ENCODE results near the gene CNTROB. TPM values are rescaled to one million over a fixed set of nuclear protein-coding genes. Genes with fewer than 3 reads are reported as not detected.

CNTROB gene, protein sequence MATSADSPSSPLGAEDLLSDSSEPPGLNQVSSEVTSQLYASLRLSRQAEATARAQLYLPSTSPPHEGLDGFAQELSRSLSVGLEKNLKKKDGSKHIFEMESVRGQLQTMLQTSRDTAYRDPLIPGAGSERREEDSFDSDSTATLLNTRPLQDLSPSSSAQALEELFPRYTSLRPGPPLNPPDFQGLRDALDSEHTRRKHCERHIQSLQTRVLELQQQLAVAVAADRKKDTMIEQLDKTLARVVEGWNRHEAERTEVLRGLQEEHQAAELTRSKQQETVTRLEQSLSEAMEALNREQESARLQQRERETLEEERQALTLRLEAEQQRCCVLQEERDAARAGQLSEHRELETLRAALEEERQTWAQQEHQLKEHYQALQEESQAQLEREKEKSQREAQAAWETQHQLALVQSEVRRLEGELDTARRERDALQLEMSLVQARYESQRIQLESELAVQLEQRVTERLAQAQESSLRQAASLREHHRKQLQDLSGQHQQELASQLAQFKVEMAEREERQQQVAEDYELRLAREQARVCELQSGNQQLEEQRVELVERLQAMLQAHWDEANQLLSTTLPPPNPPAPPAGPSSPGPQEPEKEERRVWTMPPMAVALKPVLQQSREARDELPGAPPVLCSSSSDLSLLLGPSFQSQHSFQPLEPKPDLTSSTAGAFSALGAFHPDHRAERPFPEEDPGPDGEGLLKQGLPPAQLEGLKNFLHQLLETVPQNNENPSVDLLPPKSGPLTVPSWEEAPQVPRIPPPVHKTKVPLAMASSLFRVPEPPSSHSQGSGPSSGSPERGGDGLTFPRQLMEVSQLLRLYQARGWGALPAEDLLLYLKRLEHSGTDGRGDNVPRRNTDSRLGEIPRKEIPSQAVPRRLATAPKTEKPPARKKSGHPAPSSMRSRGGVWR
- total RNA-seq (2022; extraction: Qiagen RNA extraction) = 37.9 to 48.3 TPM (median 41.6 TPM) in 5 replicates

DNA sequence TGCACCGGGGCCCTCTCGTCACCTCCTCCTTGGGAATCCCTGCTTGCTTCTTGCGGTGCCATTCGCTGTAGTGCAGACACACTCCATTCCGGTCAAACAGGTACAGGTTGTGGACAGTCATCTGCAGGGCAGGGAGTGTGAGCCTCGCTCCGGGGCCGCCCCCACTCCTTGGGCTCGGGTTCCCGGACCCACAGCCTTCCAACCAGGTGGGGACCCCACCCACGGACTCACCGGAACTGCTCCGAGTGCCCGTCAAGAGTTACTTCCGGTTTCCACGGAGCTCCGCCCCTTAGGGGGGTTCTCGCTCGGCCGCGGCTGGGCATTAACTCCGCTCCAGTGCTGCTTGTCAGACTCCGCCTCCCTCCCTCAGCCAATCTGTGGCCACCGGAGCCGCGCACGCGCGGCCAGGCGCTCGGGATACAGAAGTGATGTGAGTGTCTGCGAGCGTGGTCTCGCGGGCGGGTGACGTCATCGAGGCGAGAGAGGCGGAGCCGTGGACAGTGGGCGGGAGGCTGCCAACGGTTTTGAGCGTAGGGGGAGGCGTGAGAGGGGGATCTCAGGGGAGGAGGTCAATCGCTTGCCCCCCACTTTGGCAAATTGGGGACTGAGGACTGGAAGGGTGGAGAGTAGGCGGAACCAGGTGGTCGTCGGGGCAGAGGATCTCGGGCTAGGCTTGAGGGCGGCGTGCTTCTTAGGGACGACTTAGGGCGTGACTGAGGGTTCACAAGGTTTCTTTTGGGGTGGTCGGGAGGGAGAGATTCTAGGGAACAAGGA, at the start of gene CNTROB, which contains the start of gene TRAPPC1:
CNTROB (plus strand) TSS at position 498 of the 774 bp plus-strand sequence. CDS start 874 bp downstream, outside the sequence.
TRAPPC1 (minus strand) TSS at position 238 of the 774 bp plus-strand sequence; CDS start at position 121, 117 bp downstream.

DNA sequence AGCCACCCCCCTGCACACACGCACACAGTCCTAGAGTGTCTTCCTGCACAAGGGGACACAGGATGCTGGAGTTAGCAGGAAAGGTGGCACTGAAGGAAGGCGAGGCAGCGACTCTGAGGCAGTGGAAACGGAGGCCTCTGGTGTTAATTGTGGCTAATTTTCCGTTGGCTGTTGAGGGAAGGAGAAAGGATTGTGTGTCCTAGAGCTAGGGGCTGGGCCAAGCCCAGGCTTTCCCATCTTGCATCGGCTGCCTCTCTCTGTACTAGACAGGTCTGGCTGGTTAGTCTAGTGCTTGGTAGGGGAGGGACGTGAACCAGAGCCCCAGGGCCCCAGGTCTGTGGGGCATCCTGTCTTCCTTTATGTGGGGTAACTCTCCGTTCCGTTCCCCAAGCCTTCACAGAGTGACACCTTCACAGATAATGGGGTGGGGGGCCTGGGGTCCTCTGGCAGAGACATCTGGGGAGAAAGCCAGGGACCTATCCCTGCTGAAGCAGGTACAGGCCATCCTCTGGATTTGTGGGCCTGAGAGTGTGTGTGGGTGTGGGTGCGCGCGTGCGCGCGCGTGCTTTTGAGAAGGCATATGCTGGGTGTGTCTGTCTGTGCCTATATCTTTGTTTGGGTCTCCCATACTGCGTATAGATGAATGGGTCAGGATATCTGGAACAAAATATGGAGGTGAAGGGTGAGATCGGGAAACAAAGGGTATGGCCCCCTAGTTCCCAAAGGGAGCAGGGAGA, 43.7 kb upstream of the CNTROB start, which contains the start of gene CHD3:
CHD3 (plus strand) TSS at position 606 of the 737 bp plus-strand sequence. CDS start 212 bp downstream, outside the sequence.

DNA sequence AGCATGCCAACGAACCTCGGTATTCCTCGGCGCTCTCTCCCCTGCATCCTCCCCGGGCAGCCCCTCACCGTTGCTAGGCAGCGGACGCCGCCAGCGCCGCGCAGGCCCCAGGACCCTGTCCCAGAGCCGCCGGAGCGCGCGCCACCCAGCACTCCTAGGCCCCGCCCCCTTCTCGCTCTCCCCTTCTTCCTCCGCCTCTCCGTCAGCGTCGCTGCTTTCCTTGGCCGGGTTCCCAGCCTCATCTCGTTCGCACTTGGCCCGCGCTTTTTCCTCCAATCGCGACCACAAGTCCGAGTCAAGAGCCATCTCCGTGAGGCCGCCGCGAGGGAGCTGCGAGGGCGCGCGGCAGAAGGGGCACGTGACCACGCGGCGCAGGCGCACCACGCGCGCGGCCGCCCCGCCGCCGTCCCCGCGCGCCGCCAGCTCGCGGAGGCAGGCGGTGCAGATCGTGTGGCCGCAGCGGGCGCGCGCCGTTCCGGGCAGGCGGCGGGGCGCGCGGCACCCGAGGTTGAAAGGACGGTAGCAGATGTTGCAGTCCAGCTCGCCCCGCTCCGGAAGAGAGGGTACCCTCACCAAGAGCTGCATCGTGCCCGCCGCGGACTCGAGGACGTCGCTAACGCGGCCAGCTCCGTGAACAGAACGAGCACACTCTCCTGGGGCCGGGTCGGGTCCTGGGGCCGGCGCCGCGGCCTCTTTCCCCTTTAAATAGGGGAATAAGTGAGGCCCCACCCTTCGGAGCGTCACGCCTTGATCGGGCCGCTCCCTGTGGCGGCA, 16.2 kb upstream of the CNTROB start, which contains the start of gene RNF227:
RNF227 (minus strand) TSS at position 679 of the 774 bp plus-strand sequence; CDS start at position 585, 94 bp downstream.

DNA sequence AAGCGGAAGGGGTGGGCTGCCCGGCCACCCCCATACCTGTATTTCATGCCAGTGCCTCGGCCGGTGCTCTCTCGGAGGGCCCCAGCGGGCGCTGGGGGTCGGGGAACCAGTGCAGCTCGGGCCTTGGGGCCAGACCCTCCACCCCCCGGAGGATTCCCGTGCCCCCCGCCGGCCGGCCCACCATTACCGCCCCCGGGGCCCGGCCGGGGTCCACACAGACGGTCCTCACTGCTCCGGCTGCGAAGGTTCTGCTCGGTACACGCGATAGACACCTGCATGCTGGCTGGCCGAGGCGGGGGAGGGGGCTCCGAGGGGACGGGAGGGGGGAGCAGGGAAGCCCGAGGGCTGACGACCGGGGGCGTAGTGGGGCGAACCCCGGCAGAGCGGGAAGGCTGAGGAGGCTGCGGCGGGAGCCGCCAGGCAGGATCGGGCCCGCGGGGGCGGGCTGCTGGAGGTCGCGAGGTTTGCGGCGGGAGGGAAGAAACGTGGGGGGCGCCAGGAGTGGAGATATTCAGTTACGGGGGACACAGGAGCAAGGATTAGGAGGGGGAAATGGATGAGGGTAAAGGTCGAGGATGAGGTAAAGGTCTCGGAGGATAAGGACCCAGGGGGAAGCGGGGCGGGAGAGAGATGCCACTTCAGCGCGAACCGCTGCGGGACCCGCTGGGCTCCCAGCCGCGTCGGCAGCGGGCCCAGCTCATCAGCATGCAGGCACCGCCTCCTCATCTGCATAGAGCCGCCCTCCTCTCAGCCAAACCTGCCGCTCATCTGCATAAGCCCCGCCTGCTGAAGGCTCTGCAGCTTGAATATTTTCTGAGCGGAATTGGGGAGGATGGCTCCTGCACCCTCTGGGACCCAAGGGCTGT, 2.6 kb upstream of the CNTROB start, which contains the start of gene KCNAB3:
KCNAB3 (minus strand) TSS at position 699 of the 866 bp plus-strand sequence; CDS start at position 278, 421 bp downstream.

Other genes starting within 250 kb of the CNTROB start
- gene TP53, start 244.7 kb upstream of the CNTROB start, total RNA-seq (2022; extraction: Qiagen RNA extraction) = 42.0 to 45.0 TPM (median 44.1 TPM) in 5 replicates
- 31.4 to 42.9 TPM (median 39.7 TPM) in 5 replicates for gene WRAP53, start 243.7 kb upstream of the CNTROB start, total RNA-seq (2022; extraction: Qiagen RNA extraction)
- 1.2 to 1.6 TPM (median 1.3 TPM) in 5 replicates for gene EFNB3, start 227.0 kb upstream of the CNTROB start, total RNA-seq (2022; extraction: Qiagen RNA extraction)
- gene DNAH2, start 214.5 kb upstream of the CNTROB start, total RNA-seq (2022; extraction: Qiagen RNA extraction) = 0.02 to 0.05 TPM (median 0.03 TPM) in 5 replicates
- gene KDM6B, start 98.0 kb upstream of the CNTROB start, total RNA-seq (2022; extraction: Qiagen RNA extraction) = 11.9 to 15.7 TPM (median 13.1 TPM) in 5 replicates
- gene TMEM88, start 77.1 kb upstream of the CNTROB start, total RNA-seq (2022; extraction: Qiagen RNA extraction) = 0.20 to 0.89 TPM (median 0.71 TPM) in 5 replicates
- 161 to 242 TPM (median 226 TPM) in 5 replicates for gene NAA38, start 74.6 kb upstream of the CNTROB start, total RNA-seq (2022; extraction: Qiagen RNA extraction)
- 17.9 to 20.5 TPM (median 18.6 TPM) in 5 replicates for gene CYB5D1, start 74.2 kb upstream of the CNTROB start, total RNA-seq (2022; extraction: Qiagen RNA extraction)
- gene CHD3, start 43.4 kb upstream of the CNTROB start, total RNA-seq (2022; extraction: Qiagen RNA extraction) = 54.9 to 60.9 TPM (median 60.5 TPM) in 5 replicates
- 1.4 to 1.8 TPM (median 1.5 TPM) in 5 replicates for gene RNF227, start 15.9 kb upstream of the CNTROB start, total RNA-seq (2022; extraction: Qiagen RNA extraction)
- gene KCNAB3, start 2.4 kb upstream of the CNTROB start, total RNA-seq (2022; extraction: Qiagen RNA extraction) = 1.3 to 3.3 TPM (median 2.2 TPM) in 5 replicates
- gene TRAPPC1, start 260 bp upstream of the CNTROB start, total RNA-seq (2022; extraction: Qiagen RNA extraction) = 325 to 343 TPM (median 332 TPM) in 5 replicates
- gene GUCY2D, start 70.4 kb downstream of the CNTROB start, total RNA-seq (2022; extraction: Qiagen RNA extraction) = 0.38 to 0.78 TPM (median 0.50 TPM) in 5 replicates
- 0.42 to 0.60 TPM (median 0.51 TPM) in 5 replicates for gene ALOX15B, start 106.9 kb downstream of the CNTROB start, total RNA-seq (2022; extraction: Qiagen RNA extraction)
- 1.1 to 1.5 TPM (median 1.4 TPM) in 5 replicates for gene ALOX12B, start 155.5 kb downstream of the CNTROB start, total RNA-seq (2022; extraction: Qiagen RNA extraction)
- 5.9 to 10.2 TPM (median 7.3 TPM) in 5 replicates for gene ALOXE3, start 186.3 kb downstream of the CNTROB start, total RNA-seq (2022; extraction: Qiagen RNA extraction)
- 2.3 to 5.4 TPM (median 5.2 TPM) in 5 replicates for gene HES7, start 191.9 kb downstream of the CNTROB start, total RNA-seq (2022; extraction: Qiagen RNA extraction)
- gene PER1, start 220.2 kb downstream of the CNTROB start, total RNA-seq (2022; extraction: Qiagen RNA extraction) = 55.8 to 75.2 TPM (median 61.7 TPM) in 5 replicates
- 24.9 to 29.8 TPM (median 27.9 TPM) in 5 replicates for gene VAMP2, start 230.7 kb downstream of the CNTROB start, total RNA-seq (2022; extraction: Qiagen RNA extraction)
- gene TMEM107, start 244.2 kb downstream of the CNTROB start, total RNA-seq (2022; extraction: Qiagen RNA extraction) = 17.9 to 22.3 TPM (median 19.2 TPM) in 5 replicates